Naive B cell (primary cell): ENCODE results near the gene WNT9B. TPM values are rescaled to one million over a fixed set of nuclear protein-coding genes. Genes with fewer than 3 reads are reported as not detected.

Experiments used
- ATAC-seq, 2 donors: fragments of 150-1000 bp; cut with Tn5 transposase; 2 replicates each; pipeline ENCODE4 v1.10.0; 2021; ENCODE audit warnings: low read depth in 2 of 2, mild to moderate bottlenecking in 2 of 2, moderate library complexity in 2 of 2
- DNase-seq: peaks from one replicate; pipeline ENCODE4 v3.0.0; 2022
- H3K27ac Mint-ChIP-seq, 6 donors: one replicate each; pipeline ENCODE4 v1.8.0; 2020 to 2022; ENCODE audit warnings: mild to moderate bottlenecking in 6 of 6, mixed read lengths in 6 of 6, moderate library complexity in 5 of 6, inconsistent platforms in 2 of 6
- H3K27me3 Mint-ChIP-seq, 3 donors: one replicate each; pipeline ENCODE4 v1.8.0; 2021 to 2022; ENCODE audit warnings: mixed read lengths in 3 of 3, mild to moderate bottlenecking in 1 of 3
- H3K36me3 Mint-ChIP-seq, 2 donors: one replicate each; pipeline ENCODE4 v1.8.0; 2020 to 2022; ENCODE audit warnings: mixed read lengths in 2 of 2, inconsistent platforms in 1 of 2, mild to moderate bottlenecking in 1 of 2
- H3K4me1 Mint-ChIP-seq, 3 donors: one replicate each; pipeline ENCODE4 v1.8.0; 2020 to 2022; ENCODE audit warnings: mixed read lengths in 3 of 3, inconsistent platforms in 1 of 3, mild to moderate bottlenecking in 1 of 3, moderate library complexity in 1 of 3
- H3K4me3 Mint-ChIP-seq, 8 donors: one replicate each; pipeline ENCODE4 v1.8.0; 2020 to 2022; ENCODE audit warnings: mild to moderate bottlenecking in 8 of 8, mixed read lengths in 8 of 8, moderate library complexity in 8 of 8, inconsistent platforms in 2 of 8
- H3K9me3 Mint-ChIP-seq, 7 donors: one replicate each; pipeline ENCODE4 v1.8.0; 2020 to 2022; ENCODE audit warnings: mixed read lengths in 7 of 7, mild to moderate bottlenecking in 5 of 7, inconsistent platforms in 2 of 7, moderate library complexity in 1 of 7
- polyA plus RNA-seq, 6 donors: library from polyadenylated mRNA; unstranded; fragments of 300-500 nt; fragmentation: Illumina TruSeq; gene quantifications; one replicate each; pipeline ENCODE4 v1.2.3, GENCODE V29; 2021; ENCODE audit warnings: low read depth in 6 of 6

WNT9B gene
- polyA plus RNA-seq, 6 donors from 2014 or later: not detected

GRCh38 chr17:46882666-46883065, 31.3 kb downstream of the WNT9B start:
- no peak for ATAC-seq
- Mint-ChIP-seq H3K4me1 (peaks cover 0 to under 1% (median 0%) of the 10 kb centered on the region in 3 donors), H3K36me3 (no peaks in the 10 kb centered on the region), H3K27ac (no peak overlapping the region), H3K27me3 (peaks cover 0 to 25% (median 23%) of the 10 kb centered on the region in 3 donors), H3K9me3 (no peaks in the 10 kb centered on the region), H3K4me3 (no peak overlapping the region)
- no peak for DNase-seq

- Mint-ChIP-seq H3K4me1 (no peaks in the 10 kb centered on the region), H3K36me3 (no peaks in the 10 kb centered on the region), H3K4me3 (no peak overlapping the region), H3K9me3 (no peaks in the 10 kb centered on the region), H3K27me3 (peaks cover 4 to 32% (median 30%) of the 10 kb centered on the region in 3 donors), H3K27ac (no peak overlapping the region)
- no peak for DNase-seq
- ATAC-seq: no peak
Measured at GRCh38 chr17:46883871-46884520, 32.6 kb downstream of the WNT9B start.

GRCh38 chr17:46884552-46884951, 33.2 kb downstream of the WNT9B start:
- H3K27me3 Mint-ChIP-seq: peaks cover 6 to 37% (median 30%) of the 10 kb centered on the region in 3 donors
- no peaks in the 10 kb centered on the region for H3K36me3 Mint-ChIP-seq
- H3K4me3 Mint-ChIP-seq: no peak overlapping the region
- no peak for ATAC-seq
- no peaks in the 10 kb centered on the region for H3K9me3 Mint-ChIP-seq
- peak overlapping the region in 1 of 6 donors; percentile 24 for H3K27ac Mint-ChIP-seq
- no peaks in the 10 kb centered on the region for H3K4me1 Mint-ChIP-seq
- no peak for DNase-seq

GRCh38 chr17:46885415-46886309, 34.3 kb downstream of the WNT9B start:
- Mint-ChIP-seq H3K4me3 (no peak overlapping the region), H3K27me3 (peaks cover 8 to 48% (median 40%) of the 10 kb centered on the region in 3 donors), H3K4me1 (no peaks in the 10 kb centered on the region), H3K36me3 (no peaks in the 10 kb centered on the region), H3K9me3 (no peaks in the 10 kb centered on the region), H3K27ac (no peak overlapping the region)
- DNase-seq (no peak), ATAC-seq (no peak)

- H3K27me3 Mint-ChIP-seq: peaks cover 8 to 52% (median 45%) of the 10 kb centered on the region in 3 donors
- no peaks in the 10 kb centered on the region for H3K4me1 Mint-ChIP-seq
- H3K4me3 Mint-ChIP-seq: no peak overlapping the region
- DNase-seq (no peak), ATAC-seq (no peak)
- no peaks in the 10 kb centered on the region for H3K36me3 Mint-ChIP-seq
- no peaks in the 10 kb centered on the region for H3K9me3 Mint-ChIP-seq
- no peak overlapping the region for H3K27ac Mint-ChIP-seq
Measured at GRCh38 chr17:46886310-46886663, 34.9 kb downstream of the WNT9B start.

- ATAC-seq (no peak), DNase-seq (no peak)
- peaks cover 17 to 61% (median 55%) of the 10 kb centered on the region in 3 donors for H3K27me3 Mint-ChIP-seq
- H3K4me1 Mint-ChIP-seq: no peaks in the 10 kb centered on the region
- H3K27ac Mint-ChIP-seq: peak overlapping the region in 1 of 6 donors; percentile 19
- no peaks in the 10 kb centered on the region for H3K36me3 Mint-ChIP-seq
- H3K9me3 Mint-ChIP-seq: no peaks in the 10 kb centered on the region
- no peak overlapping the region for H3K4me3 Mint-ChIP-seq
Measured at GRCh38 chr17:46887717-46888116, 36.3 kb downstream of the WNT9B start.

- DNase-seq (no peak), ATAC-seq (no peak)
- Mint-ChIP-seq H3K27me3 (peaks cover 24 to 71% (median 64%) of the 10 kb centered on the region in 3 donors), H3K9me3 (no peaks in the 10 kb centered on the region), H3K27ac (no peak overlapping the region), H3K36me3 (no peaks in the 10 kb centered on the region), H3K4me3 (no peak overlapping the region), H3K4me1 (no peaks in the 10 kb centered on the region)
Measured at GRCh38 chr17:46888727-46889126, 37.3 kb downstream of the WNT9B start.

- DNase-seq (no peak), ATAC-seq (no peak)
- Mint-ChIP-seq H3K9me3 (no peaks in the 10 kb centered on the region), H3K27me3 (peaks cover 24 to 70% (median 59%) of the 10 kb centered on the region in 3 donors), H3K27ac (no peak overlapping the region), H3K36me3 (no peaks in the 10 kb centered on the region), H3K4me3 (no peak overlapping the region), H3K4me1 (no peaks in the 10 kb centered on the region)
Measured at GRCh38 chr17:46889519-46889918, 38.1 kb downstream of the WNT9B start.

- no peaks in the 10 kb centered on the region for H3K4me1 Mint-ChIP-seq
- no peaks in the 10 kb centered on the region for H3K36me3 Mint-ChIP-seq
- ATAC-seq (no peak), DNase-seq (no peak)
- no peaks in the 10 kb centered on the region for H3K9me3 Mint-ChIP-seq
- peaks cover 24 to 64% (median 55%) of the 10 kb centered on the region in 3 donors for H3K27me3 Mint-ChIP-seq
- no peak overlapping the region for H3K4me3 Mint-ChIP-seq
- H3K27ac Mint-ChIP-seq: peak overlapping the region in 1 of 6 donors; percentile 95
Measured at GRCh38 chr17:46889992-46890564, 38.7 kb downstream of the WNT9B start.

GRCh38 chr17:46890638-46891037, 39.3 kb downstream of the WNT9B start:
- Mint-ChIP-seq H3K27ac (no peak overlapping the region), H3K27me3 (peaks cover 30 to 59% (median 51%) of the 10 kb centered on the region in 3 donors), H3K36me3 (no peaks in the 10 kb centered on the region), H3K9me3 (no peaks in the 10 kb centered on the region), H3K4me3 (peak overlapping the region in 1 of 8 donors; percentile 16), H3K4me1 (no peaks in the 10 kb centered on the region)
- ATAC-seq (no peak), DNase-seq (no peak)

GRCh38 chr17:46892192-46892703, 40.9 kb downstream of the WNT9B start:
- no peak for ATAC-seq
- no peaks in the 10 kb centered on the region for H3K9me3 Mint-ChIP-seq
- H3K27ac Mint-ChIP-seq: peak overlapping the region in 1 of 6 donors; percentile 36
- no peaks in the 10 kb centered on the region for H3K4me1 Mint-ChIP-seq
- H3K36me3 Mint-ChIP-seq: no peaks in the 10 kb centered on the region
- no peak overlapping the region for H3K4me3 Mint-ChIP-seq
- no peak for DNase-seq
- H3K27me3 Mint-ChIP-seq: peaks cover 30 to 59% (median 52%) of the 10 kb centered on the region in 3 donors

GRCh38 chr17:46894024-46894423, 42.6 kb downstream of the WNT9B start:
- H3K4me3 Mint-ChIP-seq: no peak overlapping the region
- no peak overlapping the region for H3K27ac Mint-ChIP-seq
- H3K4me1 Mint-ChIP-seq: no peaks in the 10 kb centered on the region
- DNase-seq (no peak), ATAC-seq (no peak)
- H3K36me3 Mint-ChIP-seq: no peaks in the 10 kb centered on the region
- H3K27me3 Mint-ChIP-seq: peaks cover 32 to 53% (median 50%) of the 10 kb centered on the region in 3 donors
- H3K9me3 Mint-ChIP-seq: peaks cover 0 to 8% (median 5%) of the 10 kb centered on the region in 7 donors

GRCh38 chr17:46894476-46895151, 43.2 kb downstream of the WNT9B start:
- no peak overlapping the region for H3K4me3 Mint-ChIP-seq
- ATAC-seq: no peak
- no peak overlapping the region for H3K27ac Mint-ChIP-seq
- H3K27me3 Mint-ChIP-seq: peaks cover 30 to 58% (median 44%) of the 10 kb centered on the region in 3 donors
- DNase-seq: no peak
- peaks cover 0 to 8% (median 5%) of the 10 kb centered on the region in 7 donors for H3K9me3 Mint-ChIP-seq
- H3K4me1 Mint-ChIP-seq: no peaks in the 10 kb centered on the region
- no peaks in the 10 kb centered on the region for H3K36me3 Mint-ChIP-seq
